Upper lobe of right lung (tissue), 1 donor: Measurements from ENCODE around the gene FKBP7. TPM values are rescaled to one million over a fixed set of nuclear protein-coding genes. Genes with fewer than 3 reads are reported as not detected.

Experiments
- ATAC-seq: fragments of 200-7000 bp; cut with Tn5 transposase; one replicate; pipeline ENCODE4 v1.9.1; 2020; ENCODE audit warnings: mild to moderate bottlenecking, moderate library complexity
- DNase-seq: peaks from one replicate; pipeline ENCODE4 v3.0.0-alpha.2; 2020
- H3K27ac ChIP-seq: fragments of 200-600 bp; one replicate; pipeline ENCODE4 v1.8.0; 2022
- H3K27me3 ChIP-seq: fragments of 200-600 bp; one replicate; pipeline ENCODE4 v1.8.0; 2022; ENCODE audit warnings: mild to moderate bottlenecking
- H3K36me3 ChIP-seq: fragments of 200-600 bp; one replicate; pipeline ENCODE4 v1.8.0; 2022
- H3K4me1 ChIP-seq: fragments of 200-600 bp; one replicate; pipeline ENCODE4 v1.8.0; 2022
- H3K4me3 ChIP-seq: fragments of 200-600 bp; one replicate; pipeline ENCODE4 v1.8.0; 2022; ENCODE audit warnings: mild to moderate bottlenecking
- H3K9me3 ChIP-seq: fragments of 200-600 bp; one replicate; pipeline ENCODE4 v1.8.0; 2022
- intact Hi-C: fragments of 100-400 bp; cut with DNase I; formaldehyde crosslinking; loops from one replicate; pipeline ENCODE4 v1.11.0; 2022
- total RNA-seq: library from RNA; stranded (reverse); fragmentation: NEBNext Ultra II Directional; extraction: Animal tissue kit (Norgen Biotek cat#: 25700); gene quantifications from one replicate; pipeline ENCODE4 v1.2.1, GENCODE V29; 2021
- TF ChIP-seq, protein P1 (sequence below): fragments of 200-600 bp; IDR thresholded peaks from one replicate; pipeline ENCODE4 v1.8.0; 2022; ENCODE audit warnings: antibody characterized with exemption
- donor health status: DM: no; HTN: yes; CAD: no; lungs with severe emphysema.

Gene FKBP7
- total RNA-seq, 1 donor from 2014 or later, result 7.3 TPM

GRCh38 chr2:178522950-178523595, 44.7 kb upstream of the FKBP7 start:
- peaks cover 6% of the 10 kb centered on the region for H3K4me1 ChIP-seq
- H3K9me3 ChIP-seq, result no peaks in the 10 kb centered on the region
- peak overlapping the region; percentile 82 for H3K27ac ChIP-seq
- TF ChIP-seq, protein P1, sequence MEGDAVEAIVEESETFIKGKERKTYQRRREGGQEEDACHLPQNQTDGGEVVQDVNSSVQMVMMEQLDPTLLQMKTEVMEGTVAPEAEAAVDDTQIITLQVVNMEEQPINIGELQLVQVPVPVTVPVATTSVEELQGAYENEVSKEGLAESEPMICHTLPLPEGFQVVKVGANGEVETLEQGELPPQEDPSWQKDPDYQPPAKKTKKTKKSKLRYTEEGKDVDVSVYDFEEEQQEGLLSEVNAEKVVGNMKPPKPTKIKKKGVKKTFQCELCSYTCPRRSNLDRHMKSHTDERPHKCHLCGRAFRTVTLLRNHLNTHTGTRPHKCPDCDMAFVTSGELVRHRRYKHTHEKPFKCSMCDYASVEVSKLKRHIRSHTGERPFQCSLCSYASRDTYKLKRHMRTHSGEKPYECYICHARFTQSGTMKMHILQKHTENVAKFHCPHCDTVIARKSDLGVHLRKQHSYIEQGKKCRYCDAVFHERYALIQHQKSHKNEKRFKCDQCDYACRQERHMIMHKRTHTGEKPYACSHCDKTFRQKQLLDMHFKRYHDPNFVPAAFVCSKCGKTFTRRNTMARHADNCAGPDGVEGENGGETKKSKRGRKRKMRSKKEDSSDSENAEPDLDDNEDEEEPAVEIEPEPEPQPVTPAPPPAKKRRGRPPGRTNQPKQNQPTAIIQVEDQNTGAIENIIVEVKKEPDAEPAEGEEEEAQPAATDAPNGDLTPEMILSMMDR, result peak; percentile 79
- peaks cover 10% of the 10 kb centered on the region for H3K36me3 ChIP-seq
- intact Hi-C loops, result no loop called here
- DNase-seq (peak; percentile 91), ATAC-seq (peak; percentile 100)
- H3K4me3 ChIP-seq, result peak overlapping the region; percentile 76
- no peaks in the 10 kb centered on the region for H3K27me3 ChIP-seq

DNA sequence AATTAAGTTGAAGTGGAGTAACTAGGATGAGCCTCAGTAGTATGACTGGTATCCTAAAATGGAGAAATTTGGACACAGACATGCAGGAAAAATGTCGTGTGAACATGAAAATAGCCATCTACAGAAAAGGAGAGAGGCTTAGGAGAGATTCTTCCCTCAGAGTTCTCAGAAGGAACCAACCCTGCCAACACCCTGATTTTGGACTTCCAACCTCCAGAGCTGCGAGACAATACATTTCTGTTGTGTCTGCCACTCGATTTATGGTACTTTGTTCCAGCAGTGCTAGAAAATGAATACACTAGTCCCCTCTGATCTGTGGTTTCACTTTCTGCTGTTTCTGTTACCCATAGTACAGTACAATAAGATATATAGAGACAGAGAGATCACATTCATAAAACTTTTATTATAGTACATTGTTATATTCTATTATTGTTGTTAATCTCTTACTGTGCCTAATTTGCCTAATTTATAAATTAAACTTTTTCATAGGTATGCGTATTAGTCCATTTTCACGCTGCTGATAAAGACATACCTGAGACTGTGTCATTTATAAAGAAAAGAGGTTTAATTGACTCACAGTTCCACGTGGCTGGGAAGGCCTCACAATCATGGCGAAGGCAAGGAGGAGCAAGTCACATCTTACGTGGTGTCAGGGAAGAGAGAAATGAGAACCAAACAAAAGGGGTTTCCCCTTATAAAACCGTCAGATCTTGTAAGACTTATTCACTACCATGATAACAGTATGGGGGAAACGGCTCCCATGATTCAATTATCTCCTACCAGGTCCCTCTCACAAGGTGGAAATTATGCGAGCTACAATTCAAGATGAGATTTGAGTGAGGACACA, 43.1 kb upstream of the FKBP7 start:
- Histone ChIP-seq H3K27me3 (no peaks in the 10 kb centered on the region), H3K4me1 (peaks cover 6% of the 10 kb centered on the region), H3K9me3 (no peaks in the 10 kb centered on the region), H3K27ac (no peak overlapping the region), H3K4me3 (no peak overlapping the region), H3K36me3 (peaks cover 5% of the 10 kb centered on the region)
- TF ChIP-seq, protein P1, result no peak
- intact Hi-C loops, result no loop called here
- DNase-seq (no peak), ATAC-seq (no peak)

- H3K4me1 ChIP-seq, result no peaks in the 10 kb centered on the region
- no peaks in the 10 kb centered on the region for H3K9me3 ChIP-seq
- H3K4me3 ChIP-seq, result no peak overlapping the region
- DNase-seq (no peak), ATAC-seq (no peak)
- no peaks in the 10 kb centered on the region for H3K27me3 ChIP-seq
- TF ChIP-seq, protein P1, result no peak
- intact Hi-C loops, result no loop called here
- H3K36me3 ChIP-seq, result peaks cover 5% of the 10 kb centered on the region
- no peak overlapping the region for H3K27ac ChIP-seq
Observed at GRCh38 chr2:178517496-178517895, 39.1 kb upstream of the FKBP7 start.

GRCh38 chr2:178514664-178515063, 36.3 kb upstream of the FKBP7 start:
- H3K27me3 ChIP-seq, result no peaks in the 10 kb centered on the region
- no peak overlapping the region for H3K4me3 ChIP-seq
- no peak overlapping the region for H3K27ac ChIP-seq
- intact Hi-C loops, result no loop called here
- H3K36me3 ChIP-seq, result peaks cover 11% of the 10 kb centered on the region
- H3K4me1 ChIP-seq, result no peaks in the 10 kb centered on the region
- no peak for ATAC-seq
- no peaks in the 10 kb centered on the region for H3K9me3 ChIP-seq
- DNase-seq, result no peak
- TF ChIP-seq, protein P1, result no peak

DNA sequence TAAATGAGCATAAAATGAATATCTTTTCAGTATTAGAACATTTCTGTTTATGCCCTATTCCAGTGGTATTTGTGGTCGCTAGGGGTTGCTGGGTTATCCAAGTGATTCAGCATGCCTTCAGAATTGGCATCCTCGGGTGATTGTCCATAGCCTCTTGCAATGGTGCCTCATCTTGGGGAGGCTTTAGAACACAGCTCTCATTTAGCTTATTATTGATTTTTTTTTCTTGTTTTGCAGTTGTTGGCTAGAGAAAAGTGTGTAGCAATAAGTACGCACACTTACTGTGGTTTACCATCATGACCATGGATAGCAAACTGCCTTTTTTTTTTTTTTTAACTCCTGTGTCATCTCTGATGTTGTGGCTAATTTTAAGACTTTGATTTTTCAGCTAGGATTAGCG, 35.5 kb upstream of the FKBP7 start:
- Histone ChIP-seq H3K9me3 (no peaks in the 10 kb centered on the region), H3K4me3 (no peak overlapping the region), H3K36me3 (peaks cover 16% of the 10 kb centered on the region), H3K27me3 (no peaks in the 10 kb centered on the region), H3K4me1 (no peaks in the 10 kb centered on the region), H3K27ac (no peak overlapping the region)
- DNase-seq (no peak), ATAC-seq (no peak)
- intact Hi-C loops, result no loop called here
- TF ChIP-seq, protein P1, result no peak
